ENCODE data around the gene BMX. TPM values are rescaled to one million over a fixed set of nuclear protein-coding genes. Genes with fewer than 3 reads are reported as not detected.

Gene BMX
- total and polyA plus RNA-seq, 9 of the 15 experiments (the other 6 are each of a cell fraction or from before 2014, with no cell fraction given) = 0.45 to 4.2 (median 1.8) TPM

- TF ChIP-seq NFRKB (IDR thresholded peaks at IDR 0.05; ENCODE audit: low read depth) (no peak), DMBX1 (CRISPR knock-in tag; IDR thresholded peaks at IDR 0.05; ENCODE audit: borderline replicate concordance) (peak; percentile 34; the same call in 1 of the 2 replicates), ZFP36 (IDR thresholded peaks at IDR 0.05; ENCODE audit: low read depth, low read length, partially characterized antibody) (no peak), SAP30 (IDR thresholded peaks at IDR 0.05; ENCODE audit: borderline replicate concordance, insufficient read depth, low read depth, low read length, poor library complexity, severe bottlenecking) (no peak), LEF1 (IDR thresholded peaks at IDR 0.05) (0 out of 2 replicates have a peak, but pooled peaks have one; percentile 13), NFXL1 (CRISPR knock-in tag; IDR thresholded peaks at IDR 0.05) (no peak), REST (IDR thresholded peaks at IDR 0.05; ENCODE audit: borderline replicate concordance) (no peak), REST (CRISPR knock-in tag; IDR thresholded peaks at IDR 0.05; ENCODE audit: low read depth) (no peak), TSHZ1 (CRISPR knock-in tag; IDR thresholded peaks at IDR 0.05) (no peak), ARID1B (IDR thresholded peaks at IDR 0.05) (peak; percentile 88), GATA2 (CRISPR knock-in tag; IDR thresholded peaks at IDR 0.05) (peak; percentile 45; the same call in 1 of the 2 replicates), JUNB (CRISPR knock-in tag; conservative IDR thresholded peaks at IDR 0.05) (no peak), PRPF4 (IDR thresholded peaks at IDR 0.05; ENCODE audit: insufficient read depth, low read depth, low read length, poor library complexity, severe bottlenecking) (no peak), MYBL2 (IDR thresholded peaks at IDR 0.05; ENCODE audit: low read depth) (no peak), MYBL2 (CRISPR knock-in tag; IDR thresholded peaks at IDR 0.05; ENCODE audit: borderline replicate concordance) (no peak)
These were observed 48.8 kb downstream of the BMX start (continued) for GRCh38 chrX:15549189-15550012.
